SW480 (cell line): ENCODE data around the gene NDNF.

ENCODE experiments used
- DNase-seq: peaks from one replicate; pipeline ENCODE4 v3.0.0-alpha.2; 2016; ENCODE audit warnings: low spot score

Gene NDNF, protein sequence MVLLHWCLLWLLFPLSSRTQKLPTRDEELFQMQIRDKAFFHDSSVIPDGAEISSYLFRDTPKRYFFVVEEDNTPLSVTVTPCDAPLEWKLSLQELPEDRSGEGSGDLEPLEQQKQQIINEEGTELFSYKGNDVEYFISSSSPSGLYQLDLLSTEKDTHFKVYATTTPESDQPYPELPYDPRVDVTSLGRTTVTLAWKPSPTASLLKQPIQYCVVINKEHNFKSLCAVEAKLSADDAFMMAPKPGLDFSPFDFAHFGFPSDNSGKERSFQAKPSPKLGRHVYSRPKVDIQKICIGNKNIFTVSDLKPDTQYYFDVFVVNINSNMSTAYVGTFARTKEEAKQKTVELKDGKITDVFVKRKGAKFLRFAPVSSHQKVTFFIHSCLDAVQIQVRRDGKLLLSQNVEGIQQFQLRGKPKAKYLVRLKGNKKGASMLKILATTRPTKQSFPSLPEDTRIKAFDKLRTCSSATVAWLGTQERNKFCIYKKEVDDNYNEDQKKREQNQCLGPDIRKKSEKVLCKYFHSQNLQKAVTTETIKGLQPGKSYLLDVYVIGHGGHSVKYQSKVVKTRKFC

DNA sequence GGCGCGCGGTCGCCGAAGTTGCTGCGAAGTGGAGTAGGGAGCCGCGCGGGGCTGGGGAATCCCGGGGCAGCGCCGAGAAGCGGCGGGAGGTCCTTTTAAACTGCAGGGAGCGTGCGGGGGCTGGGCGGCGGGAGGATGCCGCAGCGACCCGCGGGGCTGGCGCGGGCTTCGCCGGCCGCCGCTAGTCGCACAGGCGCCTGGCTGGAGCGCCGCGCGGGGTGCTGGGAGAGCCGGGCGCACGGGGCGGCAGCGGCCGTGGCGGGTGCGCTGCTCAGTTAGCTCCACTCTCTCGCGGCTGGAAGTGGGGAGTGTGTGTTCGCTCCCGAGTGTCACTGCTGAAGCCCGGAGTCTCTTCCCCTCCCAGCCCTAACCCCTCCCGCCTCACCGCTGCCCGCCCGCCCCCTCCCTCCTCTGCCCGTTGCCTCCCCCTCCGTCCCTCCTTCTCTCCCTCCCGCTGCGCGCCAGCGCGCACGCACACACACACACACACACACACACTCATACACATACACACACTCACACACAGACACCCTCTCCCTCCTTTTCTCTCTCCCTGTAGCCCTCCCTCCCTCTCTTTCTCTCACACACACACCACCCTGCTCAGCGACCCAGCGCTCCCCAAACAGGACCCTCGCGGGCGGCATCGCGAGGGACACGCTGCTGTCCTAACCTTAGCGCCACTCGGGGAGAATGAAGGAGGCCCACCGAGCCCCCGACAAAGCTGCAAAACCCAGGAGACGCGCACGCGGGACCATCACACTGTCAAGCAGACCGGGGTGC, at the start of gene NDNF:
NDNF (minus strand) TSS at position 312 of the 780 bp plus-strand sequence. CDS start 26,698 bp downstream, outside the sequence.
- no peak for DNase-seq

GRCh38 chr4:121119715-121120114, 47.4 kb upstream of the NDNF start:
- DNase-seq, result no peak

DNA sequence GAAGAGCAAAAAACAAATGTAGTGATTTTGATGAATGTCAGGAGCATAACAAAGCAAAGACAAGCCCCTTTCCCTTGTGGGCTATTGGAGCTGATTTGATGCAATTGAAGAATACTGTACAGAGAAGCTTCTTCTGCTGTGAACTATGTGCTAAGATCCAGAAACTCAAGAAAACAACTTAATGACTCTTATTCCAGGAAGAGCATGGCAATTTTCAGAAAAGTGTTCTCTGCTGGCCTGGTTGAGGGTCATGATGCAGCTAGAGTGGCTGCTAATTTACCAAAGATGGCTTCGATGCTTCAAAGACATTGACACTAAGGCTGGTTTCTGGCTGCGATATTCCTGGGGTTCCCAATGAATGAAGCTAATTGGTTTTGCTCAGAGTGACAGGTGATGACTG, 46.0 kb upstream of the NDNF start:
- no peak for DNase-seq

DNA sequence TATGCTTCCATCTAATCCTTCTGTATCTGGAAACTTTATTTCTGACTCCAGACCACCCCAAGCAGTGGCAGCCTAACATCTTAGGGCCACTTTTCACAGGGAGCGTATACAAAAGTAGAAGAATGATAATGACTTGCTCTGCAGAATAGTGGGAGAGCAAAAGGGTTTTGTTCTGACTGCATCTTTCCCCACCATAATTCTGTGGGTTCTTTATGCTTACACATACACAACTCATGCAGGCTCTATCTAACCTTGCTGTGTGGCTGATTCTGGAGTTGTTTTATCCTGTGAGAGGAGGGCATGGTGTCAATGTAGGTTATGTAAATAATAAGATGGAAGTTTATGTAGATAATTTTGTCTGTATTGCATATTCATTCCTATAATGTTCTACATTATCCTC, 42.4 kb upstream of the NDNF start:
- no peak for DNase-seq

DNA sequence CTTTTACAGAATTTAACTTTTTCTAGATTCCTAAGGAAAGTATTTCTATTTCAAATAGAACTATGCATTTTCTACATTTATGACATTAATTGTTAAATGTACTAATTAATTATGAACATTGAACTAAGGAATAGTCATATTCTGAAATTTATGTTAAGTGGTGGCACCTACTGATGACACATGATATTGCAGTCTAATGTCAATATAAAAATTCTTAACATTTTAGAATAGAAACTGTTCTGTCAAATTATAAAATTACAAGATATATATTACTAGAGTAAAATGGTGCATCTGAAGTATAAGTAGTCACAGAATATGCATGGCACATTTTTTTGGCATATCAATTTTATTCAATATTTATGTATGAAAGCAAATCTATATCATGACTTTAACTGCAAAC, 40.2 kb upstream of the NDNF start:
- no peak for DNase-seq

- DNase-seq, result no peak
Observed at GRCh38 chr4:121108557-121108956, 36.2 kb upstream of the NDNF start.

- DNase-seq, result no peak
Observed at GRCh38 chr4:121107507-121107906, 35.2 kb upstream of the NDNF start.

DNA sequence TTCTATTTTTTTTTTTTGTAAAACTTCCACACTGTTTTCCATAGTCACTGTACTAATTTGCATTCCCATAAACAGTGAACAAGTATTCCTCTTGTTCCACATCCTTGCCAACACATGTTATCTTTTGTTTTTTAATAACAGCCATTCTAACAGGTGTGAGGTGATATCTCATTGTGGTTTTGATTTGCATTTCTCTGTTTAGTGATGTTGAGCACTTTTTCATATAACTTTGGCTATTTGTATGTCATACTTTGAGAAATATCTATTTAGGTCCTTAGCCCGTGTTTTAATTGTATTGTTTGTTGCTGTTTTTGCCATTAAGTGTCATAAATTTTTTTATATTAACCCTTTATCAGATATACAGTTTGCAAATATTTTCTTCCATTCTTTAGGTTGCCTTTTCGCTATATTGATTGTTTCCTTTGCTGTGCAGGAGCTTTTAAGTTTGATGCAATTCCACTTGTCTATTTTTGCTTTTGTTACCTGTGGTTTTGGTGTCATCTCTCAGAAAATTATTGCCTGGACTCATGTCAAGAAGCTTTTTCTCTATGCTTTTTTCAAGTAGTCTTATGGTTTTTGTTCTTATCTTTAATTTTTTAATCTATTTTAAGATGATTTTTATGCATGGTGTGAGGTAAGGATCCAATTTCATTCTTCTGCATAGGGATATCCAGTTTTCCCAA, 27.9 kb upstream of the NDNF start:
- no peak for DNase-seq

DNA sequence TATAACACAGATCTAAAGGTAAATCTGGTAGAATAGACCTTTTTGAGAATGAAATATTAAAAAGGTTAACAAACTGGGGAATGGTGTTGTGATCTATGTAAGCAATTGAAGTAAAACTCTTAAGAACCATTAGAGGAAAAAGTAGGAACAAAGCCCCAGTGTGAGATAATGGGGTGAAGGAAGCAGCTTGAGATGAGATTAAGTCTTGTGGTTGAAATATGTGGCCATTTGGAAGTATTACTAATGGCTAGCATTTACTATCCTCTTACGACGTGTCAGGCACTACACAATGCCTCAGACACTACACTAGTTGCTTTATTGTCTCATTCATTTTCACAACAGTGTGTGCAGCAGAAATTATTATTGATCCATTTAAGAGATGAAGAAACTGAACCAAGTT, 25.9 kb upstream of the NDNF start:
- no peak for DNase-seq

DNA sequence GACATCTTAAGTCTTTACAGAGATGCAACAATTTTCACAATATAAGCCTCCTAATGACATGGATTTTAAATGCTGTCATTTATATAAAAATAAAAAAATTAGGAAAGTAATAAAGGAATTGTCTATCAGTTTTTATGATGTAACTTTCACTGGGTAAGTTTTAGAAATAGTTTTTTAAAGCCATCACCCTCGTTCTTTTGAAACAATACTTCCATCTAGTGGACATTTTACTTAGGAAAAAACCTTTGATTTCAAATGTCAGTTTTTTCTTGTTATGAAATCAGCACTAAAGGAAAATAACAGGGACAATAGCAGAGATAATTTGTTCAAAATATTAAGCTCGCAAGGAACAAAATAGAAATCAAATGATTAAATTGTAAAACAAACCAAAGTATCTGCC, 24.3 kb upstream of the NDNF start:
- peak; percentile 37 for DNase-seq

DNA sequence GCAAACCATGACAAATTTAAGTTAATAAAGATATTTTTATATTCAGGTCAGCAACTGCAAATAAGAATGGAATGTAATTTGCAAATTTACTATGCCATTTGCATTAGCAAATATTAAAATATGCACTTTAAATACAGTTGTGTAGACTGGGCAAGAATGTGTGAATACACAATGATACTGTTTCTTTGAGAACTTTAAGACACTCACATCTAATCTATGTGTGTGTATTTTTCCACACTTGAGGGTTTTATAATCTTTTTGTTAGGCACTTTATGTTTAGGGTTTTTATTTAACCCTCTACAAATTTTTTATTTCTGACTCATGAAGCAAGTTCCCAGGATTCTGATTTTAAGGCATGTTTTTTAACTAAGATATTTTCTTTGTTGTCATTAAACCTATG, 23.9 kb upstream of the NDNF start:
- DNase-seq, result no peak

- DNase-seq, result no peak
Observed at GRCh38 chr4:121094297-121094966, 22.1 kb upstream of the NDNF start.

DNA sequence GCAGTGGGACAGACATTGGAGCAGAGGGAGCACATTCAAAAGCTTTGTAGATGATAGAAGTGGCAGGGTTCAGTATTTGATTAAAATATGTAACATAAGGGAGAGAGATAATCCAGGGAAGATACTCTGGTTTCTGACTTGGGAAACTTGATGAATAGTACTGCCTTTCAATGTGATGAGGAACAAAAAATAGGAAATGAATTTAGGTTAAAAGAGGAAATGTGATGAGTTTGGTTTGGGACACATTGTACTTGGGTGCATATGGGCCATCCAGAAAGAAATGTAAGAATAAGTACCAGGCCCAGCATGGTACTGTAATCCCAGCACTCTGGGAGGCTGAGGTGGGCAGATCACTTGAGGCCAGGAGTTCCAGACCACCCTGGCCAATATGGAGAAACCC, 20.9 kb upstream of the NDNF start:
- no peak for DNase-seq

GRCh38 chr4:121091941-121092340, 19.6 kb upstream of the NDNF start:
- DNase-seq, result no peak

DNA sequence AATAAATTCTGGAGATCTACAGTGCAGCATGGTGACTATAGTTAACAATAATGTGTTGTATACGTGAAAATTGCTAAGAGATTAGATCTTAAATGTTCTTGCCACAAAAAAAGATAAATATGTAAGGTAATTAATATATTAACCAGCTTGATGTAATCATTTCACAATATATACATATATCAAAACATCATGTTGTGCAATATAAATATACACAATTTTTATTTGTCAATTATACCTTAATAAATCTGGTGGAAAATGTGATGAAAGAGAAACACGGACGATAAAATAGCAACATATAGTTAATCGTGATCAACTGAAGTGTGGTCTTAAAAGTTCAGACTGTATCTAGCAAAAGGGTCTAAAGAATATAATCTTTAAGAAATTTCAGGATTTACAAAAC, 16.5 kb upstream of the NDNF start:
- DNase-seq, result no peak

DNA sequence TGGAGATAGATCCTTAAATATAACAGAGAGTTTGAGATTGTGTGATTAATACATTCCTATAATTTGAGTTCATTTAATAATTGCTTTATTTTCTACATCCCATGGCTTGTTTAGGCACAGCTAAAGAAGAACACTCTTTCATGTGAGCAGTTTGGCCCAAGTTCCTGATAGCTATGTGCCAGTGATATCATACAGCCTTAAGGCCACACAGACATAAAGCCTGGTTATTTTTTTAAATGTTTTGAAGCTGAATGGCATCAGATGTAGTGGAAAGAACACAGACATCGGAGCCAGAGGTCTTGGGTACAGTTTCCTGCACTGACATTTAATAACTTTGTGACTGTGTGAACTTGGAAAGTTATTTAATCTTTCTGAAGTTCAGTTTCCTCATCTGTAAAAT, 7.0 kb upstream of the NDNF start:
- no peak for DNase-seq

- no peak for DNase-seq
Observed at GRCh38 chr4:121077496-121077895, 5.2 kb upstream of the NDNF start.

DNA sequence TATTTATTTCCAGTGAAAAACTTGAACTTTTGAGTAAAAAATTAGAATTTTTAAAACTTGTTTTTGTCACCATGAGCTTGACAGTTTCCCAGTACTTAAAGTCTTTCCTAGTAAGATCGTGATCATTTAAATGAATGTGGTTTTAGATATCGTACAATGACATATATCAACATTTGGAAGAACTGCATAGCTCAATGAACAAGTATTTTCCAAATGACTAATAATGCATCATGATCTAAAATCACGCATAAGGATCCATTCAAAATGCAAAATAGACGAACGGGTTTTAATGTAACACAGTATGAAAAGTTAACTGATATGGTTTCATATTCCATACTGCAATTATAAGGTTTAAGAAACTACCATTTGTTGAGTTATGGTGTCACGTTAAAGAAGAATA, 4.1 kb upstream of the NDNF start:
- DNase-seq, result no peak

- DNase-seq, result no peak
Observed at GRCh38 chr4:121073672-121074381, 1.5 kb upstream of the NDNF start.

- no peak for DNase-seq
Observed at GRCh38 chr4:121073004-121073435, 685 bp upstream of the NDNF start.

GRCh38 chr4:121071640-121072223, 603 bp downstream of the NDNF start:
- DNase-seq, result peak; percentile 32
